Tibial artery (tissue), 4 donors: ENCODE measurements around the gene WARS2.
A peak's percentile ranks its signal among the peaks of the same experiment; 100 is the strongest.
"Not testable (repeated sequence)": the region's sequence is repeated elsewhere in the genome, so short reads cannot be mapped to it uniquely, and the experiment has no call there.

Experiments
- DNase-seq, 2 donors: peaks; one replicate each; pipeline ENCODE4 v3.0.0-alpha.2; 2019
- H3K27ac ChIP-seq, 2 donors: fragments of 200-600 bp; sonication (generic) in 1 of 2; 1 replicate in 1 of 2; 2 replicates in 1 of 2; pipeline ENCODE4 v1.5.1; 2018 to 2019; ENCODE audit warnings: mild to moderate bottlenecking in 1 of 2
- H3K27me3 ChIP-seq, 2 donors: fragments of 200-600 bp; sonication (generic) in 1 of 2; one replicate each; pipeline versions ENCODE4 v1.5.1 to v1.6.0; 2016 to 2019
- H3K36me3 ChIP-seq, 3 donors: fragments of 200-600 bp; sonication (generic) in 2 of 3; one replicate each; pipeline ENCODE4 v1.5.1; 2016 to 2019; ENCODE audit warnings: mild to moderate bottlenecking in 2 of 3
- H3K4me1 ChIP-seq, 4 donors: fragments of 200-600 bp; sonication (generic) in 2 of 4; 1 replicate in 3 of 4; 2 replicates in 1 of 4; pipeline ENCODE4 v1.5.1; 2016 to 2019
- H3K4me3 ChIP-seq, 2 donors: fragments of 200-600 bp; sonication (generic) in 1 of 2; 1 replicate in 1 of 2; 2 replicates in 1 of 2; pipeline ENCODE4 v1.5.1; 2018 to 2019; ENCODE audit warnings: mild to moderate bottlenecking in 2 of 2
- H3K9me3 ChIP-seq, 3 donors: fragments of 200-600 bp; sonication (generic) in 1 of 3; one replicate each; pipeline ENCODE4 v1.5.1; 2016 to 2019
- CTCF ChIP-seq, 2 experiments: fragments of 200-600 bp in 1 of 2; fragments of 450-650 bp in 1 of 2; IDR thresholded peaks; one replicate each; pipeline ENCODE4 v1.5.1; 2017 to 2019; ENCODE audit warnings: antibody characterized with exemption in 2 of 2, mild to moderate bottlenecking in 1 of 2, moderate library complexity in 1 of 2
- intact Hi-C: fragments of 100-400 bp; cut with DNase I; formaldehyde crosslinking; loops from one replicate; pipeline ENCODE4 v1.15.0; 2023; ENCODE audit warnings: low total_unique reads

WARS2 gene

GRCh38 chr1:119181218-119181617, 40.8 kb upstream of the WARS2 start:
- no peak overlapping the region for H3K27ac ChIP-seq
- no peaks in the 10 kb centered on the region for H3K4me1 ChIP-seq
- H3K4me3 ChIP-seq = no peak overlapping the region
- peaks cover 10 to 25% (median 13%) of the 10 kb centered on the region in 3 donors for H3K36me3 ChIP-seq
- H3K9me3 ChIP-seq = peaks cover 0 to 9% (median 6%) of the 10 kb centered on the region in 3 donors
- TF ChIP-seq CTCF (IDR thresholded peaks at IDR 0.05) = no peak
- intact Hi-C loops = no loop called here
- H3K27me3 ChIP-seq = no peaks in the 10 kb centered on the region
- DNase-seq = no peak

GRCh38 chr1:119179051-119179450, 38.6 kb upstream of the WARS2 start:
- peaks cover 0 to 9% (median 6%) of the 10 kb centered on the region in 3 donors for H3K9me3 ChIP-seq
- intact Hi-C loops = no loop called here
- no peaks in the 10 kb centered on the region for H3K4me1 ChIP-seq
- no peak overlapping the region for H3K4me3 ChIP-seq
- H3K36me3 ChIP-seq = peaks cover 10 to 33% (median 13%) of the 10 kb centered on the region in 3 donors
- DNase-seq = no peak
- TF ChIP-seq CTCF (IDR thresholded peaks at IDR 0.05) = no peak
- no peak overlapping the region for H3K27ac ChIP-seq
- no peaks in the 10 kb centered on the region for H3K27me3 ChIP-seq

- intact Hi-C loops, H3K4me1 ChIP-seq, H3K27ac ChIP-seq, H3K4me3 ChIP-seq, H3K27me3 ChIP-seq, DNase-seq, H3K9me3 ChIP-seq: not testable (repeated sequence)
- H3K36me3 ChIP-seq = peaks cover 13 to 50% (median 25%) of the 10 kb centered on the region in 3 donors
Measured at GRCh38 chr1:119172927-119173326, 32.5 kb upstream of the WARS2 start.

- intact Hi-C loops, DNase-seq: not testable (repeated sequence)
Measured at GRCh38 chr1:119171381-119172010, 31.0 kb upstream of the WARS2 start.

GRCh38 chr1:119163396-119163795, 22.9 kb upstream of the WARS2 start:
- no peak for DNase-seq
- Histone ChIP-seq H3K4me3 (no peak overlapping the region), H3K4me1 (peaks cover 0 to 18% (median 4%) of the 10 kb centered on the region in 4 donors), H3K27me3 (no peaks in the 10 kb centered on the region), H3K9me3 (no peaks in the 10 kb centered on the region), H3K36me3 (peaks cover 7 to 34% (median 21%) of the 10 kb centered on the region in 3 donors), H3K27ac (no peak overlapping the region)
- intact Hi-C loops = no loop called here
- no peak for TF ChIP-seq CTCF (IDR thresholded peaks at IDR 0.05)

More at GRCh38 chr1:119171381-119172010, 31.0 kb upstream of the WARS2 start:
- not testable (repeated sequence) for H3K27ac ChIP-seq, H3K4me1 ChIP-seq, H3K27me3 ChIP-seq, H3K9me3 ChIP-seq, H3K4me3 ChIP-seq
- peaks cover 13 to 50% (median 25%) of the 10 kb centered on the region in 3 donors for H3K36me3 ChIP-seq

- peaks cover 0 to 18% (median 4%) of the 10 kb centered on the region in 4 donors for H3K4me1 ChIP-seq
- H3K27ac ChIP-seq = peak overlapping the region in 1 of 2 donors; percentile 39
- peaks cover 23 to 53% (median 42%) of the 10 kb centered on the region in 3 donors for H3K36me3 ChIP-seq
- no peaks in the 10 kb centered on the region for H3K9me3 ChIP-seq
- H3K4me3 ChIP-seq = no peak overlapping the region
- no peak for TF ChIP-seq CTCF (IDR thresholded peaks at IDR 0.05)
- intact Hi-C loops = no loop called here
- DNase-seq = no peak
- H3K27me3 ChIP-seq = no peaks in the 10 kb centered on the region
Measured at GRCh38 chr1:119160866-119161265, 20.4 kb upstream of the WARS2 start.
